Measurements from ENCODE around the gene TRPT1. TPM values are rescaled to one million over a fixed set of nuclear protein-coding genes. Genes with fewer than 3 reads are reported as not detected.

TRPT1 gene
- total and polyA plus RNA-seq, 2 experiments from 2014 or later = 36.9 to 52.2 TPM

DNA sequence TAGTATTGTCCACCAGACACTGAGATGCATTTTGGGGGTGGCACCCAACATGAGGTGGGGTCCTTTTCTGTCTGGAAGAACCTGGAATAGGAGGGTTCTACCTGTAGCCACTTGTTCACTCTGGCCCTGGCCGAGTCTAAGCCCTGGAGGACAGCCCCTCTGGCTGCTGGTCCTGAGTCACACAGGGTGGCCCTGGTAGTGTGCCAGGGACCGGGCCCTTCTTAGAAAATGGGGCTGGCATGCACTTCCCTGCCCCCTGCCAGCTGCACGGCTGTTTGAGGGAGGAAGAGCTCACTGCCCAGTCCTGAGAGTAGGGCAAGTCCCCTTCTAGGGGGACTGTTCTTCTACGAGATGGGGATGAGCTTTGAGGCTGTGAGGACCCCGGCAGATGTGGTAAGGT, 27.5 kb upstream of the TRPT1 start (continued):
- TF ChIP-seq, protein P1, sequence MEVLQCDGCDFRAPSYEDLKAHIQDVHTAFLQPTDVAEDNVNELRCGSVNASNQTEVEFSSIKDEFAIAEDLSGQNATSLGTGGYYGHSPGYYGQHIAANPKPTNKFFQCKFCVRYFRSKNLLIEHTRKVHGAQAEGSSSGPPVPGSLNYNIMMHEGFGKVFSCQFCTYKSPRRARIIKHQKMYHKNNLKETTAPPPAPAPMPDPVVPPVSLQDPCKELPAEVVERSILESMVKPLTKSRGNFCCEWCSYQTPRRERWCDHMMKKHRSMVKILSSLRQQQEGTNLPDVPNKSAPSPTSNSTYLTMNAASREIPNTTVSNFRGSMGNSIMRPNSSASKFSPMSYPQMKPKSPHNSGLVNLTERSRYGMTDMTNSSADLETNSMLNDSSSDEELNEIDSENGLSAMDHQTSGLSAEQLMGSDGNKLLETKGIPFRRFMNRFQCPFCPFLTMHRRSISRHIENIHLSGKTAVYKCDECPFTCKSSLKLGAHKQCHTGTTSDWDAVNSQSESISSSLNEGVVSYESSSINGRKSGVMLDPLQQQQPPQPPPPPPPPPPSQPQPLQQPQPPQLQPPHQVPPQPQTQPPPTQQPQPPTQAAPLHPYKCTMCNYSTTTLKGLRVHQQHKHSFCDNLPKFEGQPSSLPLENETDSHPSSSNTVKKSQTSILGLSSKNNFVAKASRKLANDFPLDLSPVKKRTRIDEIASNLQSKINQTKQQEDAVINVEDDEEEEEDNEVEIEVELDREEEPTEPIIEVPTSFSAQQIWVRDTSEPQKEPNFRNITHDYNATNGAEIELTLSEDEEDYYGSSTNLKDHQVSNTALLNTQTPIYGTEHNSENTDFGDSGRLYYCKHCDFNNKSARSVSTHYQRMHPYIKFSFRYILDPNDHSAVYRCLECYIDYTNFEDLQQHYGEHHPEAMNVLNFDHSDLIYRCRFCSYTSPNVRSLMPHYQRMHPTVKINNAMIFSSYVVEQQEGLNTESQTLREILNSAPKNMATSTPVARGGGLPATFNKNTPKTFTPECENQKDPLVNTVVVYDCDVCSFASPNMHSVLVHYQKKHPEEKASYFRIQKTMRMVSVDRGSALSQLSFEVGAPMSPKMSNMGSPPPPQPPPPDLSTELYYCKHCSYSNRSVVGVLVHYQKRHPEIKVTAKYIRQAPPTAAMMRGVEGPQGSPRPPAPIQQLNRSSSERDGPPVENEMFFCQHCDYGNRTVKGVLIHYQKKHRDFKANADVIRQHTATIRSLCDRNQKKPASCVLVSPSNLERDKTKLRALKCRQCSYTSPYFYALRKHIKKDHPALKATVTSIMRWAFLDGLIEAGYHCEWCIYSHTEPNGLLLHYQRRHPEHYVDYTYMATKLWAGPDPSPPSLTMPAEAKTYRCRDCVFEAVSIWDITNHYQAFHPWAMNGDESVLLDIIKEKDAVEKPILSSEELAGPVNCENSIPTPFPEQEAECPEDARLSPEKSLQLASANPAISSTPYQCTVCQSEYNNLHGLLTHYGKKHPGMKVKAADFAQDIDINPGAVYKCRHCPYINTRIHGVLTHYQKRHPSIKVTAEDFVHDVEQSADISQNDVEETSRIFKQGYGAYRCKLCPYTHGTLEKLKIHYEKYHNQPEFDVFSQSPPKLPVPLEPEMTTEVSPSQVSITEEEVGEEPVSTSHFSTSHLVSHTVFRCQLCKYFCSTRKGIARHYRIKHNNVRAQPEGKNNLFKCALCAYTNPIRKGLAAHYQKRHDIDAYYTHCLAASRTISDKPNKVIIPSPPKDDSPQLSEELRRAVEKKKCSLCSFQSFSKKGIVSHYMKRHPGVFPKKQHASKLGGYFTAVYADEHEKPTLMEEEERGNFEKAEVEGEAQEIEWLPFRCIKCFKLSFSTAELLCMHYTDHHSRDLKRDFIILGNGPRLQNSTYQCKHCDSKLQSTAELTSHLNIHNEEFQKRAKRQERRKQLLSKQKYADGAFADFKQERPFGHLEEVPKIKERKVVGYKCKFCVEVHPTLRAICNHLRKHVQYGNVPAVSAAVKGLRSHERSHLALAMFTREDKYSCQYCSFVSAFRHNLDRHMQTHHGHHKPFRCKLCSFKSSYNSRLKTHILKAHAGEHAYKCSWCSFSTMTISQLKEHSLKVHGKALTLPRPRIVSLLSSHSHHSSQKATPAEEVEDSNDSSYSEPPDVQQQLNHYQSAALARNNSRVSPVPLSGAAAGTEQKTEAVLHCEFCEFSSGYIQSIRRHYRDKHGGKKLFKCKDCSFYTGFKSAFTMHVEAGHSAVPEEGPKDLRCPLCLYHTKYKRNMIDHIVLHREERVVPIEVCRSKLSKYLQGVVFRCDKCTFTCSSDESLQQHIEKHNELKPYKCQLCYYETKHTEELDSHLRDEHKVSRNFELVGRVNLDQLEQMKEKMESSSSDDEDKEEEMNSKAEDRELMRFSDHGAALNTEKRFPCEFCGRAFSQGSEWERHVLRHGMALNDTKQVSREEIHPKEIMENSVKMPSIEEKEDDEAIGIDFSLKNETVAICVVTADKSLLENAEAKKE (CRISPR knock-in tag; IDR thresholded peaks at IDR 0.05) = no peak
- no peak for TF ChIP-seq EZH2 (IDR thresholded peaks at IDR 0.05; ENCODE audit: low read depth, unreplicated experiment)
- TF ChIP-seq ZNF331 (CRISPR knock-in tag; IDR thresholded peaks at IDR 0.05; ENCODE audit: low read depth) = no peak
- no peak for TF ChIP-seq NANOG (IDR thresholded peaks at IDR 0.05; ENCODE audit: borderline replicate concordance)
- no peak for TF ChIP-seq EZH2phosphoT487 (IDR thresholded peaks at IDR 0.05; ENCODE audit: unreplicated experiment)
- no peak for TF ChIP-seq ZNF114 (CRISPR knock-in tag; IDR thresholded peaks at IDR 0.05)

DNA sequence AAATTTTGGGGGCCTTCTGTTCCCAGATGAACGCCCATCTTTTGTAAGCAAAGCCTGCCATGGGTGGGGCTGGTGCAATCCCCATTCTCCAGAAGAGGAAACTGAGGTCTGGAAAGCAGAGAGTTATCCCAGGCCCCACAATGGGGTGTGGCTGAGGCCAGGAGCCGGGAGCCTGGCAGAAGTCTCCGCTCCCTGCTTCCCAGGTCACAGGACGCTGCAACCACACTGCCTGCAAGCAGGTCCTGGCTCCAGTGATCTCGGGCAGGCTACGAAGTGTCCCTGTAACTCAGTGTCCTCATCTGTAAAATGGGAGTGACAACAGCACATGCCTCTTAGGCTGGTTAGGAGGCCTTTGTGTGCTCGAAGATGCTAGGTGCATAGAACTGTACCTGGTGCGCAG, 27.1 kb upstream of the TRPT1 start:
- Mint-ChIP-seq H3K9me3 (no peaks in the 10 kb centered on the region), H3K27me3 (ENCODE audit: insufficient read depth, low read depth, poor library complexity) (peaks cover 29% of the 10 kb centered on the region), H3K36me3 (ENCODE audit: low read depth) (peaks cover 20% of the 10 kb centered on the region), H3K27ac (no peak overlapping the region), H3K4me1 (peaks cover 35% of the 10 kb centered on the region), H3K4me3 (peak overlapping the region; percentile 92)
- no peaks in the 10 kb centered on the region; the same call in none of the 2 replicates for H4K20me1 ChIP-seq (replicated peaks; ENCODE audit: insufficient read depth)
- peak overlapping the region; percentile 98 for H3K4me2 ChIP-seq
- peak overlapping the region; percentile 94 for H3K4me3 ChIP-seq
- H3K27me3 ChIP-seq (ENCODE audit: insufficient read depth) = no peaks in the 10 kb centered on the region
- peak overlapping the region; percentile 59; the same call in 1 of the 2 replicates for H3K27ac ChIP-seq (ENCODE audit: low read depth)
- peaks cover 19% of the 10 kb centered on the region for H3K79me2 ChIP-seq (replicated peaks; ENCODE audit: insufficient read depth)
- no peak for DNase-seq (ENCODE audit: low spot score)
- peaks cover 26% of the 10 kb centered on the region for H3F3A ChIP-seq (replicated peaks; ENCODE audit: low read depth)
- peaks cover 28% of the 10 kb centered on the region for H3K4me1 ChIP-seq (ENCODE audit: insufficient read depth)
- 0 out of 2 replicates have a peak, but pooled peaks cover 5% of the 10 kb centered on the region for H3K36me3 ChIP-seq (ENCODE audit: insufficient read depth)
- no peak overlapping the region for H2AFZ ChIP-seq
- ATAC-seq = no peak
- no peaks in the 10 kb centered on the region for H3K9me2 ChIP-seq (ENCODE audit: insufficient read depth)
- no peak for TF ChIP-seq POLR2AphosphoS5 (IDR thresholded peaks at IDR 0.05; ENCODE audit: low read depth)
- TF ChIP-seq EZH2phosphoT487 (IDR thresholded peaks at IDR 0.05; ENCODE audit: unreplicated experiment) = no peak
- no peak for TF ChIP-seq STAT1 (IDR thresholded peaks at IDR 0.05; ENCODE audit: unreplicated experiment)
- TF ChIP-seq ZNF114 (CRISPR knock-in tag; IDR thresholded peaks at IDR 0.05) = no peak
- TF ChIP-seq EZH2 (IDR thresholded peaks at IDR 0.05; ENCODE audit: low read depth, unreplicated experiment) = no peak
- TF ChIP-seq, protein P1 (CRISPR knock-in tag; IDR thresholded peaks at IDR 0.05) = no peak
